Measurements from ENCODE around the gene CAMK2D. TPM values are rescaled to one million over a fixed set of nuclear protein-coding genes. Genes with fewer than 3 reads are reported as not detected.

The CAMK2D gene
- total RNA-seq, 2 donors from 2014 or later = 132 to 187 TPM

GRCh38 chr4:113645288-113645687, 116.2 kb downstream of the CAMK2D start:
- no peaks in the 10 kb centered on the region for H3K9me3 ChIP-seq
- no peak for DNase-seq (ENCODE audit: low spot score)
- H3K36me3 ChIP-seq = no peaks in the 10 kb centered on the region
- no peak overlapping the region for H3K4me3 ChIP-seq
- no peak for TF ChIP-seq CTCF (IDR thresholded peaks at IDR 0.05)
- H3K27ac ChIP-seq = peak overlapping the region; percentile 23 to 69
- no peaks in the 10 kb centered on the region for H3K27me3 ChIP-seq
- peaks cover 0 to 51% of the 10 kb centered on the region in 2 donors for H3K4me1 ChIP-seq

DNA sequence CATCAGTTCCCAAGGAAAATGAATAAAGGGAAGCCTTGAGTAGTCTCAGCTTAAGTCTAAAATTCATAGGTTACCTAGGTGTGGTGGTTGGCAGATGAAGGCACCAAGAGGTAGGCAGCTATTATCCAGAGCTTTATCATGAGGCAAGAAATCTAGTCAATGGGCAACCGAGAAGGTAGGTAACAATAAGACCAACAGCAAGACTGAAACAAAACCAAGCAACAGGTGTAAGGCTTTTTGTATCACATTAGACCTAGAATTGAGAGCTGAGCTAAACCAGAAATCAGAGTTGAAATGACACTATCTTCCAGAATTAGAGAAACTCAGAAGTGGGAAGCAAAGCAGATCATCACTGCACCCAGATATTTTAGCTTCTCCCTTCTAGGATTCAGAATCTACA, 117.1 kb downstream of the CAMK2D start:
- DNase-seq (ENCODE audit: low spot score) = no peak
- no peaks in the 10 kb centered on the region for H3K9me3 ChIP-seq
- H3K4me1 ChIP-seq = peaks cover 0 to 59% of the 10 kb centered on the region in 2 donors
- H3K27ac ChIP-seq = peak overlapping the region in 1 of 2 donors; percentile 69
- no peaks in the 10 kb centered on the region for H3K27me3 ChIP-seq
- no peak for TF ChIP-seq CTCF (IDR thresholded peaks at IDR 0.05)
- no peaks in the 10 kb centered on the region for H3K36me3 ChIP-seq
- H3K4me3 ChIP-seq = no peak overlapping the region

- Histone ChIP-seq H3K36me3 (no peaks in the 10 kb centered on the region), H3K9me3 (no peaks in the 10 kb centered on the region), H3K4me1 (peaks cover 0 to 64% of the 10 kb centered on the region in 2 donors), H3K27ac (peak overlapping the region in 1 of 2 donors; percentile 69), H3K4me3 (no peak overlapping the region), H3K27me3 (no peaks in the 10 kb centered on the region)
- TF ChIP-seq CTCF (IDR thresholded peaks at IDR 0.05) = no peak
- no peak for DNase-seq (ENCODE audit: low spot score)
Observed at GRCh38 chr4:113643505-113643904, 118.0 kb downstream of the CAMK2D start.

DNA sequence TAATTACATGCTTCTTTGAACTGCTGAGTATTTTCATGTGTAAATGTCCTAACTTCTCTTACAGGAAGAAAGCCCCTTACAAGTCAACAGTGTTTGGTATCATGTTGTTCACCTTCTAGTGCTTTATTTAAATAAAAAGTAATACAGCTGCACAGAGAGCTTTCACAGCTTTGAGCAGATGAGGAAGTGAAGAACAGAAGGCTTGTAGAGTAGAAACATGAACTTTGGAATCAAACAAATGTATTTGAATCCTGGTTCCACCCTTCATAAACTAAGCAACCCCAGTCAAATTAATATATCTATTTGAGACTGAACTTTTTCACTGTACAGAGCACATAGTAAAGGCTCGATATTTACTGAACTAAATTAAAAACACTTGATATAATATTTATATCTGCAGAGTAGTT, 120.5 kb downstream of the CAMK2D start:
- no peak for DNase-seq (ENCODE audit: low spot score)
- Histone ChIP-seq H3K9me3 (no peaks in the 10 kb centered on the region), H3K4me1 (peaks cover 0 to 75% of the 10 kb centered on the region in 2 donors), H3K27ac (peak overlapping the region in 1 of 2 donors; percentile 90), H3K4me3 (no peak overlapping the region), H3K27me3 (no peaks in the 10 kb centered on the region), H3K36me3 (no peaks in the 10 kb centered on the region)
- TF ChIP-seq CTCF (IDR thresholded peaks at IDR 0.05) = no peak

GRCh38 chr4:113639326-113639725, 122.2 kb downstream of the CAMK2D start:
- TF ChIP-seq CTCF (IDR thresholded peaks at IDR 0.05) = no peak
- no peaks in the 10 kb centered on the region for H3K9me3 ChIP-seq
- H3K4me1 ChIP-seq = peaks cover 0 to 75% of the 10 kb centered on the region in 2 donors
- H3K4me3 ChIP-seq = no peak overlapping the region
- H3K36me3 ChIP-seq = no peaks in the 10 kb centered on the region
- no peaks in the 10 kb centered on the region for H3K27me3 ChIP-seq
- H3K27ac ChIP-seq = peak overlapping the region in 1 of 2 donors; percentile 90
- no peak for DNase-seq (ENCODE audit: low spot score)

- no peak for DNase-seq (ENCODE audit: low spot score)
- no peaks in the 10 kb centered on the region for H3K9me3 ChIP-seq
- no peaks in the 10 kb centered on the region for H3K36me3 ChIP-seq
- H3K27me3 ChIP-seq = no peaks in the 10 kb centered on the region
- no peak overlapping the region for H3K4me3 ChIP-seq
- H3K4me1 ChIP-seq = peaks cover 0 to 76% of the 10 kb centered on the region in 2 donors
- peak overlapping the region in 1 of 2 donors; percentile 90 for H3K27ac ChIP-seq
- no peak for TF ChIP-seq CTCF (IDR thresholded peaks at IDR 0.05)
Observed at GRCh38 chr4:113638562-113638832, 123.0 kb downstream of the CAMK2D start.
